Prostate gland (tissue), 2 donors: Measurements from ENCODE around the gene ZNF526.

Experiments
- CTCF ChIP-seq, 4 experiments: fragments of 200-600 bp in 2 of 4; fragments of 450-650 bp in 2 of 4; sonication (generic) in 2 of 4; IDR thresholded peaks; 1 replicate in 3 of 4; 2 replicates in 1 of 4; pipeline ENCODE4 v1.5.1; 2016 to 2019; ENCODE audit warnings: antibody characterized with exemption in 4 of 4, mild to moderate bottlenecking in 2 of 4, moderate library complexity in 2 of 4
- POLR2A ChIP-seq: fragments of 450-650 bp; IDR thresholded peaks from one replicate; pipeline ENCODE4 v1.6.1; 2016; ENCODE audit warnings: antibody characterized with exemption, mild to moderate bottlenecking
- POLR2AphosphoS5 ChIP-seq: sonication (generic); formaldehyde crosslinking; IDR thresholded peaks from one replicate; pipeline ENCODE4 v1.6.1; 2017; ENCODE audit warnings: antibody characterized with exemption

DNA sequence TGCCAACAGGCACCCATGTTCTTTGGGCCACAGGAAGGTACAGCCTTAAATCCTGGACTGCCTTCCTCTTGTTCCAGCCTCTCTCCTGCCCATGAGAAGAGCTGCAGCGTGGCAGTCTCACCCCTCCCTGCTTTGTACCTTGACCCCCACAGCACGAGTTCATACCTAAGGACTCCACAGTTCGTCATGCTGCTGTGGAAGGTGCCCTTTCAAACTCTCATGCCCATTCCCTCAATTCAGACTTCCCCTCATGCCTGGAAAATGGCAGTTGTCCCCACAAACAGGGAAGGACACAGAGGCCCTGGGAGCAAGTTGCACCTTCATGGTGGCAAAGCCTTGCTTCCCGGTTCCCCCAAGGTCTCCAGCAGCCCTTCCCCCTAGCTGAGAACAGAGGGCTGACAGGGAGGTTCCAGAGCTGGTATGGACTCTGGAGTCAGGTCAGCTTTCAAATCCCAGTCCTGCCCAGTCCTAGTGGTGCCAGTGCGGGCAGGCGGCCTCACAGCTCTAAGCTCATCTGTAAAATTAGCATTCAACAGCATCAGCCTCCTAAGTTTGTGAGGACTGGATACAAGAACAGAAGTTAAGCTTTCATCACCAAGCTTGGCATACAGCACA is 13.7 kb downstream of the ZNF526 start:
- TF ChIP-seq CTCF (IDR thresholded peaks at IDR 0.05) = no peak
- TF ChIP-seq POLR2AphosphoS5 = no peak
- TF ChIP-seq POLR2A = no peak
